ENCODE data around the gene GOLPH3.

The GOLPH3 gene

GRCh38 chr5:32135086-32135485, 39.0 kb downstream of the GOLPH3 start:
- H3K4me3 ChIP-seq (ENCODE audit: low read length) = no peak overlapping the region
- no peak for TF ChIP-seq CTCF (conservative IDR thresholded peaks at IDR 0.05; ENCODE audit: low read length)
- no peak for DNase-seq (ENCODE audit: low read depth)

- no peak overlapping the region for H3K4me3 ChIP-seq (ENCODE audit: low read length)
- no peak for DNase-seq (ENCODE audit: low read depth)
- TF ChIP-seq CTCF (conservative IDR thresholded peaks at IDR 0.05; ENCODE audit: low read length) = no peak
Measured at GRCh38 chr5:32132757-32133156, 41.4 kb downstream of the GOLPH3 start.

- H3K4me3 ChIP-seq (ENCODE audit: low read length) = no peak overlapping the region
- DNase-seq (ENCODE audit: low read depth) = no peak
- no peak for TF ChIP-seq CTCF (conservative IDR thresholded peaks at IDR 0.05; ENCODE audit: low read length)
Measured at GRCh38 chr5:32131604-32132003, 42.5 kb downstream of the GOLPH3 start.

- no peak for DNase-seq (ENCODE audit: low read depth)
- TF ChIP-seq CTCF (conservative IDR thresholded peaks at IDR 0.05; ENCODE audit: low read length) = no peak
- no peak overlapping the region for H3K4me3 ChIP-seq (ENCODE audit: low read length)
Measured at GRCh38 chr5:32130865-32131264, 43.3 kb downstream of the GOLPH3 start.

- no peak for TF ChIP-seq CTCF (conservative IDR thresholded peaks at IDR 0.05; ENCODE audit: low read length)
- H3K4me3 ChIP-seq (ENCODE audit: low read length) = no peak overlapping the region
- DNase-seq (ENCODE audit: low read depth) = no peak
Measured at GRCh38 chr5:32129074-32129598, 45.0 kb downstream of the GOLPH3 start.

GRCh38 chr5:32127711-32128110, 46.4 kb downstream of the GOLPH3 start:
- H3K4me3 ChIP-seq (ENCODE audit: low read length) = no peak overlapping the region
- no peak for DNase-seq (ENCODE audit: low read depth)
- TF ChIP-seq CTCF (conservative IDR thresholded peaks at IDR 0.05; ENCODE audit: low read length) = no peak

- no peak for TF ChIP-seq CTCF (conservative IDR thresholded peaks at IDR 0.05; ENCODE audit: low read length)
- no peak overlapping the region for H3K4me3 ChIP-seq (ENCODE audit: low read length)
- DNase-seq (ENCODE audit: low read depth) = no peak
Measured at GRCh38 chr5:32126691-32127090, 47.4 kb downstream of the GOLPH3 start.

Measured in AG10803 (cell line).